KBM-7 (cell line): ENCODE results near the gene CPA2.

Experiments
- DNase-seq: peaks from one replicate; pipeline ENCODE4 v3.0.0-alpha.2; 2015
- in situ Hi-C: fragments of 300-500 bp; cut with MboI; formaldehyde crosslinking; loops from 2 replicates; pipeline ENCODE4 v1.14.3; 2020; ENCODE audit warnings: low sequenced_read_pairs, low pct_unique_long_range_greater_than_20kb, mixed read lengths

The CPA2 gene

DNA sequence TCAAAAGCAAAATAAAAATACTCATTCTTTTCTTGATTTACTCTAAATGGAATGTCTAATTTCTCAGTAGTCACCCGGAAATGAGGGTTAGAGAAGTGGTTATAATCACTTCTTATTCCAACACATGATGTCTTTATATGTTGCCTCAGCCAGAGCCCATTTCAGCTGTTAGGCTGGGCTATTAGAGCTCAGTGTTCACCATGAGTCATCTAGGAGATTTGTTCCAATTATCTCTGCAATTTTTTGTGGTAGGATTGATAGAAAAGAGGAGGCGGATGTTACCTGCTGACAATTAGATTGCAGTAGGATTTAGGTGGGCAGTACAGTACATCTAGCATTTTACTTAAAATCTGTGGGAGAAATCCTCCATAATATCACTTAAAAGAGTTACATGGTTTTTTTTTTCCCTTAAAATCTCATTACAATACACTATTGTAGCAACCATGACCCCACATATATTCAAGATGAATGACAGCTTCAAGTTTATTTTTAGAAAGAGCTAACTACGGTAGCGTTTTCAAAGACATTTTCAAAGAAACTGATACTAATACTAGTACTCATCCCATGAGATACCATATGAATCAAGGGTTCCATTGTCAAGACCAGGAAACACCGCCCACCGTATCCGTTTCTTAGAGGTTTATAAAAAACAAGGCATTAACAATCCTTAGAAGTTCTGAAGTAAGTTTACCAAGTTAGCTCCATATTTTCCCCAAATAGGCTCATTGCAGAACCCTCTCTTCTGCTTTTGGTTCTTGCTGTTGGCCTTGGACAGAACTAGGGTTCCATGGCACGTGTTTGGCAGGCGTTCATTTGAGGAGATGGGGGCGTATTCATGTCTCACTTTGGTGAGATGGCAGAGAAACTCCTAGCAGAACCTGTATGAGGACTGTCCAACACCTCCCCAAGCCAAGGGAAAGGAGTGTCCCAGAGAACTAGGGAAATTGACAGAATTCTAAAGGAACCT is 10.4 kb downstream of the CPA2 start:
- no peak for DNase-seq
- in situ Hi-C loops = no loop called here

DNA sequence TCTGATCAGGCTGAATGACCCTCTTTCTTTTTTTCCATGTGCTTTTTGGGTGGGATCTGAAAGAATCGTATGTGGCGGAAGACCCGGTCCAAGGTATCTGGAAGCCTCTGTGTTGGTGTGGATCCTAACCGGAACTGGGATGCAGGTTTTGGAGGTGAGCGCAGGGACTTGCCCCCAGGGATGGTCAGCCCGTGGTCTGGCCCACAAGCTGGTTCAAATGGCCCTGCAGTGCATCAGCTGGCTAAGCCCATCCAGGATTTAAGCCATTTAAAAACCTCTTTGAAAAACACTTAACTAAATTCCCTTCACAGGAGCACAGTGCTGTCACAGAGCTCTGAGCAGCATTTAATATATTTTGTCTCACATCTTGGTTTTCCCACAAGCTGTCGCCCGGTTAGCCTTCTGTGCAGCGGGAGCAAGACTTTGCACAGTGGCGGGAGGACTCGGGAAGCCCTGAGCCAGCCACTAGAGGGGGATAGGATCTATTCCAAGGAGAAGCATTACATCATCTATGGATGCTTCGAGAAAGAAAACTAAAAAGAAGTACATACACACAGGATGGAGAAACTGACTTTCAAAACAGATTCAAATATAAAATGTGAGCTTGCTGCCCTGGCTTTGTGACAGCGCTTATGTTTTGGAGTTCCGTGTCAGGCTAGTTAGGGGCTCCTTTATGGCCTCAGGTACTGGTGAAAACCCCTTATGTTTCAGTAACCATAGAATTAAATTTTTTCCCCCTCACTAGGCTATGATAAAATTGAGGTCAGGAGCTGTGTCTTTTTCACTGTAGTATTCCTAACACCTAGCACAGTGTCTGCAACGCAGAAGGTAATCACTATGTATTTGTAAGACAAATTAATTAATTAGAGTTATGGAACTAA is 11.3 kb downstream of the CPA2 start:
- in situ Hi-C loops = no loop called here
- peak; percentile 35 for DNase-seq

DNA sequence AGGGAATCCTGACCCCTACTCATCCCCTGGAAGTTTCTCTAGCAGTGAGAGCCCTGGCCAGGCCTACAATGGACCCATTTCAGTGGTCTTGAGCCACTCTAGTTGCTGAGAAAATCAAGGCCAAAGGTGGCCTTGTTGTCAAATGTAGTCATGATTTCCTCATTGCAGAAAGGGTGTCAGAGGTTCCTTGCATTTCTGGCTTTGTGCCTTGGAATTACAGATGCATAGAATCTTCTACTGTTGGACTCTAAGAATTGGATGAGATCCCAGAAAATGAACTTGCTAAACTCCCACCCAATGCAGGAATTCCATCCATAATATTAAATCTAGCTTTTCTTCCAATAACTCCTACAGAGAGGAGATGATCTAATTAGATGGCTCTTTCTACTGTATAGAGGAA is 12.2 kb downstream of the CPA2 start:
- no peak for DNase-seq
- in situ Hi-C loops = no loop called here

DNA sequence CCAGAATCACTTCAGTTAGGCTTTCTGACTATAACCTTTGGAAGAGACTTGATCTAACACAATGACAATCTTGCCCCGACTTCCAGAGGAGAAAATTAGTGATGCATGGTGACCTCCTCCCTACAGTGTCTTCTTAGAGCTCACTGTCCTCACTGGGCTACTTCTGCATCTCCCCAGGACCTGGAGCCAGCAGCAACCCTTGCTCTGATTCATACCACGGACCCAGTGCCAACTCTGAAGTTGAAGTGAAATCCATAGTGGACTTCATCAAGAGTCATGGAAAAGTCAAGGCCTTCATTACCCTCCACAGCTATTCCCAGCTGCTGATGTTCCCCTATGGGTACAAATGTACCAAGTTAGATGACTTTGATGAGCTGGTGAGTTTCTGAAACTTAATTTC is 12.6 kb downstream of the CPA2 start:
- no peak for DNase-seq
- in situ Hi-C loops = no loop called here

DNA sequence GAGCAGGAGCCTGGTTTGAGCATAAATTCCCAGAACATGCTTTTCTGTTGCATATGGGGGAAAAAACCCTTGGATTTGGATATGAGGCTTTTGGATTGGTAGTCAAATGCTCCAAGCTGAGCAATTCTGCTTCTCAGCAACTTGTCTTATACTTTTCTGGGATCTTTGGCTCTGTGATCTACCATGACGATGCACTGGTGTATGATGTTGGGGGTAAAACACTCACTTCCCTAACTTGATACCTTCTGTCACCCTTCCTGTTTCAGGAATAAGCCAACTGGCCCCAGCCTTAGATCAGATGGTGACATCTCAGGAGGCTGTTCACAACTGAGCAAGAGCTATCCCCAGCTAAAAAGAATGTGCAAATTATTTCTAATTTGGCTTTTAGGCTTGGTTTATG is 13.2 kb downstream of the CPA2 start:
- no peak for DNase-seq
- in situ Hi-C loops = no loop called here

DNA sequence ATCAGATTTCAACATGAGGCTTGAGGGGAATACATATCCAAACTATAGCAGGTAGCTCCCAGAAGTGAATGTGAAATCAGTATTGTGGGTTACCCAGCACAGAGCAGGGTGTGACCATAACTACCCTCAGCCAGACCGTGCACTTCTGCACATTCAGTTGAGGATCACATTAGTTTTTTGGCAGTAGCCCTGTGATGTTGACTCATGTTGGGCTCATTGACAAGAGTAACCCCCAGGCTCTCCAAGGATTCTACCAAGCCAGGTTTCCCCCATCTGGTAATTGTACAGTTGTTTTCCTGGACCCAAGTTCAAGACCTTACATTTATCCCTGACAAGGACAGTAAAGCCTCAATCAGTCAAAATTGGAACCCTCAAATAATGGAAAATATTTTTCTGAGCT is 14.6 kb downstream of the CPA2 start:
- in situ Hi-C loops = no loop called here
- DNase-seq = no peak

DNA sequence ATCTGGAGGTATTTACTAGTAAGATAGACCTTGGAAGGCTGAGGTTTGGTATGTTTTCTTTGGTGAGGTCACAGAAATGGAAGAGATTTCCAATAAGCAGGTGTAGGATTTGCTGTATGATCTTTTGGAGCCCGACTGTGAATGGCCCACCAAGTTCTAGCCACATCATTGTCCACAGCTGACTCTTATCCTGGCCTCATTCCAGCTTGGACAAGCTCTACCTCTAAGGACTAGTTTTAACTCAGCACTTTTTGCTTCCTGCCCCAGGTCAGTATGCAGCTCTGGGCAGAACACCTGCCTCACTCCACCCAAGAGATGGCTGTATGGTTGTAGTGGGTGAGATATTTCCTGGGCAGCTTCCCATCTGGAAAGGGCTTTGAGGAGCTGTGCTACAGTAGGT is 20.2 kb downstream of the CPA2 start:
- in situ Hi-C loops = no loop called here
- DNase-seq = no peak

DNA sequence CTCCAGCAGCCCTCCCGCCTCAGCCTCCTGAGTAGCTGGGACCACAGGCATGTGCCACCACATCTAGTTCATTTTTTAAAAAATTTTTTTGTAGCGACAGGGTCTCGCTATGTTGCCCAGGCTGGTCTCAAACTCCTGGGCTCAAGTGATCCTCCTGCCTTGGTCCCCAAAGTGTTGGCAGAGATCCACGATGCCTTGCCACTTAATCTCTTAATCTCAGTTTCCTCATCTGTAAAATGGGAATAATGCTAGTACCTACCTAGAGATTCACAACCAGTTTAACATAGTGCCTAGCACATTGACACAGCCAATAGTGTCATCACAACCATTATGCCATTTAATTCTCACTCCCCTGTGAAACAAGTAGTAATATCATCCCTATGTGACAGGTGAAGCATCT is 21.5 kb downstream of the CPA2 start:
- in situ Hi-C loops = no loop called here
- DNase-seq = no peak

DNA sequence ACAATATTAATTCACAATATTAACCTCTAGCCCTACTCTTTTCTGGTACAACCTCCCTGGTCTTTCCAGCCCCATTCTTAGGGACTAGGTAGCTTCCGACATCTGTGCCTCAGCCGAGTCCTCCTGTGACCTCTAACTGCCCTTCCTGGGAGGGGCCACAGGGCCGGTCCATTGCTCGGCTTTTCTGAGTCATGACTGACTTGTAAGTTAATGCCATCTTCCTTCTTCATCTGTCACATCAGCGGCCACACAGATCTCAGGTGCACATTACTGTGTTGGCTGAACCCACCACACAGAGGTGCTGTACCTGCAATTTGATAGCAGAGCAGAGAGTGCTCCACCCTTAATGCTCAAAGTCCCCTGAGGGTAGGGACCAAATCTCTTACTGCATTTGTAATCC is 22.2 kb downstream of the CPA2 start:
- DNase-seq = no peak
- in situ Hi-C loops = no loop called here

DNA sequence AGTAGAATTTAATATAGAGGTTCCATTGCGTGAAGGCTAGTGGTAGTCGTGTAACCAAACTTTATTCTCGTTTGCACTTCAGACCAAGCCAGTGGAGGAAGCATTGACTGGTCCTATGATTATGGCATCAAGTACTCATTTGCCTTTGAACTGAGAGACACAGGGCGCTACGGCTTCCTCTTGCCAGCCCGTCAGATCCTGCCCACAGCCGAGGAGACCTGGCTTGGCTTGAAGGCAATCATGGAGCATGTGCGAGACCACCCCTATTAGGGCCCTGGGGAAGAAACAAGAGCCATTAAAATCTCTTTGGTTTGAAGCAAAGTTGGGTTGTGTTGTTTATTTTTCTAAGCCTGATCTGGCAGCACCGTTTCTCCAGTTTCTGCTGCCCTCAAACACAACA is 22.8 kb downstream of the CPA2 start:
- in situ Hi-C loops = no loop called here
- no peak for DNase-seq

DNA sequence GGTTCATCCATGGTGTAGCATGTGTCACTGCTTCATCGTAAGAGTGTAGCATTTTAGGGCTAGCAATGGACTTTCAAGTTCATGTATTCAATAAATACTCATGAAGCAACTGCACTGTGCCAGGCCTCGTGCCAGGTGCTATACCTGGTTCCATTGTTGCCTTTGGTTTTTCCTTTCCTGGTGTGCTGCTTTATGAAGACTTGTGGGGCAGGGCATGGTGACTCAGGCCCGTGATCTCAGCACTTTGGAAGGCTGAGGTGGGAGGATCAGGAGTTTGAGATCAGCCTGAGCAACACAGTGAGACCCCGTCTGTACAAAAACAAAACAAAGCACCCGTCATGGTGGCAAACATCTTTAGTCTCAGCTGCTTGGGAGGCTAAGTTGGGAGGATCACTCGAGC is 24.1 kb downstream of the CPA2 start:
- no peak for DNase-seq
- in situ Hi-C loops = no loop called here

DNA sequence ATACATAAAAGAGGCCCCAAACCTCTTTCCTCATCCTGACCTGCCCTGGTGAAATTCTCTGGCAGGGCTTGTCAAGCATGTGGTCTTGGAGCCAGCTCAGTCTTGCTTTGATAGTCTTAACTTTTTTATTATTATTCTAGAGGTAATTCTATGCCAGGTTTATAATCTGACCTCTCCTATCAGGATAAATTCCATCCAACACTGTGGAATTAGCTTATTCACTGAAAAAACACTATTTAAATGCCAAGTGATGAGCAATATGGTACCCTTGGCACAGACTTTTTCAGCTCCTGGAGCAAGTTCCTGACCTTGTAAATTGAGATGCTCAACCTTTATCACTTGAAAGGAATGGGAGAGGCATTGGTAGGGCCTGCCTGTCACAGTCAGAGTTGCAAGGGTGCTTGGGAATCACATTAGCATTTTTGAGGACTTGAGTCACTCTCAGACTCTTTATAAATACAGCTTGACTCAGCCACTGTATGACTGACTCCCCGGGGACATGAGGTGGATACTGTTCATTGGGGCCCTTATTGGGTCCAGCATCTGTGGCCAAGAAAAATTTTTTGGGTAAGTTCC is 26.1 kb downstream of the CPA2 start, which contains the start of gene CPA4:
CPA4 (plus strand) TSS at position 480 of the 576 bp plus-strand sequence; CDS start at position 500, 20 bp downstream.
- in situ Hi-C loops = no loop called here

DNA sequence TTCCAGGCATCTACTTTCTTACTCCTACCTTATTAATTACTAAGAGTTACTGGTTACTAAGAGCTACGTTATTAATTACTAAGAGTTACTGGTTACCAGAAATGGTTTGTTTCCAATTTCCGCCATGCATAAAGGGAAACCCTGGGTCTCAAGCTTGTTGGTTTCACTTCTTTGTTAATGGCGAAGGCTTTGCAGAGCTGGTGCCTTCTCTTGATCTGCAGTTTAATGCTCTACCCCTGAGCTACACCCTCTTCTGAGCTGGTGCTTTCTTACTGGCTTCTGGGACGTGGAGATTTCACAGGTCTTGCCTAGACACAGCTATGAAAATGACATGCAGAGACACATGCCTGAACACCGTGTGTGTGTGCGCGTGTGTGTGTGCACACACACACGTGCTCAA is 26.9 kb downstream of the CPA2 start:
- in situ Hi-C loops = no loop called here
- DNase-seq = no peak

More for the DNA sequence above, 26.1 kb downstream of the CPA2 start, which contains the start of gene CPA4:
- no peak for DNase-seq

DNA sequence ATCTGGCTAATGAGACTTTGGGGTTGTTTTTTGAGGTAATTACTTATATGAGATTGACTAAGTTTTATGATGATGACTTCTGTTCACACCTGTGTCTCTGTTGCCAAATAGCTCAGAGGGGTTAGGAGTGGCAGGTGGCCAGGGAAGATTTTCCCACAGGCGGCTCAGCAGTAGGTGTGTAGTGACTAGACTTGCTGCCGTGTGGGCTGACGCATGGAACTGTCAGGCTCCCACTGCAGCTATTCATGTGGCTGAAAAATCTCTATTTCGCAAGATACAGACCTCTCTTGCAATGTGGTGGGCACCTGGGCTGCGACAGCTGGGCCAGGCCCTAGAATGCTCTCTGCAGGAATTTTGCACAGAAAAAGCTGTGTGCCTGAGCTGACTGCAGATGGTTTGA is 27.7 kb downstream of the CPA2 start:
- in situ Hi-C loops = no loop called here
- DNase-seq = no peak

DNA sequence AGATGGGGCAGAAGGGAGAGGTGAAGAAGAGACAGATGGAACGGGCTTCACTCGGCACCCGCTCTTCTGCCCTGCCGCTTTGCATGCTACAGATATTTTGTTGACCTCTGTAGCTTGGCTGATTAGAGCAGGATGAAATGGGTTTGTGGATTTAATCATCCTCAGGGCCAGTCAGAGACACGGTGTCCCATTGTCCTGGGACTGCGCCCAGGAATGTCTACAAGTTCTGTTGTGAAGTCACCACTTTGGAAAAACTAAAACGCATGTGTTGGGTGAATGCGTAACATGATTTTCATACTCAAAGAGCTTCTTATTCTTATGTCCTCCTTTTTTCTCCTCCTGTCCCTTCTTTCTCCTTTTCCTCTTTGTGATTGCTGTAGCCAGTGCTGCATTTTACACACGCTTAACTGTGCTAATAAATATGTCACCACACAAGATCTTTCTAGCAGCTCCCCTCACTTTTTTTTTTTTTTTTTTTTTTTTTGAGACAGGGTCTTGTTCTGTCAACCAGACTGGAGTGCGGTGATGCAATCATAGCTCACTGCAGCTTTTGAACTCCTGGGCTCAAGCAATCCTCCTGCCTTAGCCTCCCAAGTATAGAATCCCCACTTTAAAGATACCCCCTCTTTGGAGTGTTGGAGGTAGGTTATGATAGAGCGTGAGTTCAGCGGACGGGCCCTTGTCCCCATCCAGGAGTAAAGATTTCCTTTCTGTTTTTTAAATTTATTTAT is 29.7 kb downstream of the CPA2 start:
- DNase-seq = no peak
- in situ Hi-C loops = no loop called here

DNA sequence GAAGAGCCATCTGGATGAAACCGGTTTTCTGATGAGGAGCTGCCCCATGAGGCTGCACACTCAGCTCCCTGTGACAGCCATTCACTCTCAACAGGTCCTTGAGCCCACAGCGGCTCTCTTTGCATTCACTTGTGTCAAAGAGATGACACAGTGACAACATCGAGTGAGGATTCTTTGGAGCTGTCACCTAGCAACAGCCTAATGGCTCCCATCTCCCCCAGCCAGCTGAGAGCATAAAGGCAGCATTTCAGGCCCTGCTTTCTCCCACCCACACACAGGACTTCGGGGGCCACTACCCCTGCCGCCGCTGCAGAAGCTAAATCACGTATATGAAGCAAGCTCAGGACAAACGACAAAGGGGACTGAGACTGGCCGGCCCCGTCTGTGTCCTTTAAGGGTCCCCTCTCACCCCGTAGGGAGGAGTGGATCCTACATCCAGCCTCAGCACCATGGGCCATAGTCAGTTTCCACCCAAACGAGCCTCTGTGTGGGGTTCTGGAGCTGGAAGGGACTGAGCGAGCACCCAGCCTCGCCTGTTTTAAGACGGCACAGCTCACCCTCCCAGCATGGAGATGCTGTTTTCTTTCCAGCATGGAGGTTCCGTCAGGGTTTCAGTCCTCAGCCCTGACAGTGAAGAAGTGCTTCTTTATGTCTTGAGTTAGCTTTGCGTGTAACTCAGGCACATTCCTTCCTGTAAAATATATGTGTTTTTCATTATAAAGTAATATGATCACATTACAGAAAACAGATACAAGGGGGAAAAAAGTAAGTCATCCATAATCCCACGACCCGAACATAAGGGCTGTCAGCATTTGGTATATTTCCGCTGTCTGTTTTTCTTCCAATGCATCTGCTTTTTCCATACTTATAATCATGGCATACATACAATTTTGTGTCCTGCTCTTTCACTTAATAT is 31.2 kb downstream of the CPA2 start:
- in situ Hi-C loops = no loop called here

DNA sequence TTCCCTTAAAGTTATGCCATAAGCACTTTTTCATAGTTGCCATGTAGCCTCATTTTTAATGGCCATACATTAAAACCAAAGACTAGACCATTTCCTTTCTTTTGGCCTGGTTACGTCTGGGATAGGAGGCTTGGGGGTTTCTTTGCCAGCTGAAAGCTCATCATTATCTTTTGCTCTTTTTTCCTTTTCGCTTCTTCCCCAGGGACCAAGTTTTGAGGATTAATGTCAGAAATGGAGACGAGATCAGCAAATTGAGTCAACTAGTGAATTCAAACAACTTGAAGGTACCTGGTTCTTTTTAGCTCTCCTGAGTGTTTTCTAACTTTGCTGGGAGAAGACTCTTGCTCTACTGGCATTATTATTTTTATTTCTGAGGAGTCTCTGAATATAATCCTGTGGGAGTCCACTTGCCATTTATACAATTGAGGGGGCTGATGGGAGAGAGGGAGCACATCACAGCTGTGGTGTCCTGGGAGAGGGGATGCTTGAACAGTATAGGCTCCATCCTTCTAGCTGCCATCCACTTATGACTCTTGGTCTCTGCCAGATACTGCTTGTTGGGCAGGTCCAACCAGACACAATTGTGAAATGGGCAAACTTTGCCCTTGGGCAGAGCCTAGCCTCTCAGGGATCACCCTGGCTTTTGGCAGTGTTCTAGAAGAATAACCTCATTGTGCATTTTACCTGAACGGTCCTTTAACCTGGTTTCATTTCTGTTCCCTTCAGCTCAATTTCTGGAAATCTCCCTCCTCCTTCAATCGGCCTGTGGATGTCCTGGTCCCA is 32.1 kb downstream of the CPA2 start:
- no peak for DNase-seq
- in situ Hi-C loops = no loop called here

More for the DNA sequence above, 31.2 kb downstream of the CPA2 start:
- DNase-seq = no peak
